HL-60 (cell line): Measurements from ENCODE around the gene AIRE.

Source experiments
- DNase-seq, 2 experiments: peaks; one replicate each; pipeline ENCODE4 v3.0.0-alpha.2; 2010 to 2020; ENCODE audit warnings: low read depth in 1 of 2, low spot score in 1 of 2
- H3K27ac ChIP-seq: fragments of 250-450 bp; sonication (Bioruptor Pico); replicated peaks from 2 replicates; pipeline ENCODE4 v1.5.1; 2020; ENCODE audit warnings: mild to moderate bottlenecking, moderate library complexity
- H3K27me3 ChIP-seq: fragments of 250-450 bp; sonication (Bioruptor Pico); 2 replicates; pipeline ENCODE4 v1.5.1; 2021; ENCODE audit warnings: mild to moderate bottlenecking, moderate library complexity; ENCODE audit not compliant: insufficient read depth, poor library complexity, severe bottlenecking
- H3K4me3 ChIP-seq: replicated peaks from 2 replicates; pipeline ENCODE4 v1.5.1; 2011; ENCODE audit warnings: mild to moderate bottlenecking, control low read depth, low read length; ENCODE audit not compliant: insufficient read depth
- GABPA ChIP-seq: IDR thresholded peaks from 2 replicates; pipeline ENCODE4 v1.6.1; 2012; ENCODE audit warnings: low read depth
- POLR2AphosphoS5 ChIP-seq: IDR thresholded peaks from 2 replicates; pipeline ENCODE4 v1.6.1; 2012; ENCODE audit warnings: low read depth
- SPI1 ChIP-seq: IDR thresholded peaks from 2 replicates; pipeline ENCODE4 v1.6.1; 2012; ENCODE audit warnings: low read depth, mild to moderate bottlenecking, borderline replicate concordance
- TF ChIP-seq, protein P1 (sequence below): IDR thresholded peaks from 2 replicates; pipeline ENCODE4 v1.6.1; 2012; ENCODE audit warnings: low read depth; ENCODE audit not compliant: insufficient replicate concordance
- TF ChIP-seq, protein P2 (sequence below): IDR thresholded peaks from one replicate; pipeline ENCODE4 v1.5.1; 2011; ENCODE audit warnings: low read length, control low read depth, inconsistent platforms; ENCODE audit not compliant: insufficient read depth

The AIRE gene

DNA sequence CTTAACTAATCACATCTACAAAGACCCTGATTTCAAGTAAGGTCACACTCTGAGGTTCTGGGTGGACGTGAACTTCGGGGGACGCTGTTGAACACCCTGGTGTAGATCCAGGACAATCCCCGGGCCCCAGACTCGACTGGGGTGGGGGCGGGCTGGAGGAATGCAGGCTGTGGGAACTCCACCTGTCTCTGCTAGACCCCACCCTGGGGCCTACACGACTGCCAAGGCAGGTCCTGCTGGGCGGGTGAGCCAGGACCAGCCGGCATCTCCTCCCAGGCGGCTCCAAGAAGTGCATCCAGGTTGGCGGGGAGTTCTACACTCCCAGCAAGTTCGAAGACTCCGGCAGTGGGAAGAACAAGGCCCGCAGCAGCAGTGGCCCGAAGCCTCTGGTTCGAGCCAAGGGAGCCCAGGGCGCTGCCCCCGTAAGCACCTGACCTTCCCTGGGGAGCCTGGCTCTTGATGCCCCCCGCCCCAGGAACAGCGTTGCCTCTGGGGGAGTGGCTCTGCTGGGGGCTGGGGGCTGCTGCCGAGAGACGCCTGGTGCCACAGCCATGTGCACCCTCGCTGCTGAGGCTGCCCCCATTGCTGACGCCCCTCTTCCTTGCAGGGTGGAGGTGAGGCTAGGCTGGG is 3.8 kb downstream of the AIRE start:
- TF ChIP-seq GABPA (no peak), SPI1 (no peak), POLR2AphosphoS5 (no peak)
- TF ChIP-seq, protein P1, sequence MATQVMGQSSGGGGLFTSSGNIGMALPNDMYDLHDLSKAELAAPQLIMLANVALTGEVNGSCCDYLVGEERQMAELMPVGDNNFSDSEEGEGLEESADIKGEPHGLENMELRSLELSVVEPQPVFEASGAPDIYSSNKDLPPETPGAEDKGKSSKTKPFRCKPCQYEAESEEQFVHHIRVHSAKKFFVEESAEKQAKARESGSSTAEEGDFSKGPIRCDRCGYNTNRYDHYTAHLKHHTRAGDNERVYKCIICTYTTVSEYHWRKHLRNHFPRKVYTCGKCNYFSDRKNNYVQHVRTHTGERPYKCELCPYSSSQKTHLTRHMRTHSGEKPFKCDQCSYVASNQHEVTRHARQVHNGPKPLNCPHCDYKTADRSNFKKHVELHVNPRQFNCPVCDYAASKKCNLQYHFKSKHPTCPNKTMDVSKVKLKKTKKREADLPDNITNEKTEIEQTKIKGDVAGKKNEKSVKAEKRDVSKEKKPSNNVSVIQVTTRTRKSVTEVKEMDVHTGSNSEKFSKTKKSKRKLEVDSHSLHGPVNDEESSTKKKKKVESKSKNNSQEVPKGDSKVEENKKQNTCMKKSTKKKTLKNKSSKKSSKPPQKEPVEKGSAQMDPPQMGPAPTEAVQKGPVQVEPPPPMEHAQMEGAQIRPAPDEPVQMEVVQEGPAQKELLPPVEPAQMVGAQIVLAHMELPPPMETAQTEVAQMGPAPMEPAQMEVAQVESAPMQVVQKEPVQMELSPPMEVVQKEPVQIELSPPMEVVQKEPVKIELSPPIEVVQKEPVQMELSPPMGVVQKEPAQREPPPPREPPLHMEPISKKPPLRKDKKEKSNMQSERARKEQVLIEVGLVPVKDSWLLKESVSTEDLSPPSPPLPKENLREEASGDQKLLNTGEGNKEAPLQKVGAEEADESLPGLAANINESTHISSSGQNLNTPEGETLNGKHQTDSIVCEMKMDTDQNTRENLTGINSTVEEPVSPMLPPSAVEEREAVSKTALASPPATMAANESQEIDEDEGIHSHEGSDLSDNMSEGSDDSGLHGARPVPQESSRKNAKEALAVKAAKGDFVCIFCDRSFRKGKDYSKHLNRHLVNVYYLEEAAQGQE = no peak
- TF ChIP-seq, protein P2, sequence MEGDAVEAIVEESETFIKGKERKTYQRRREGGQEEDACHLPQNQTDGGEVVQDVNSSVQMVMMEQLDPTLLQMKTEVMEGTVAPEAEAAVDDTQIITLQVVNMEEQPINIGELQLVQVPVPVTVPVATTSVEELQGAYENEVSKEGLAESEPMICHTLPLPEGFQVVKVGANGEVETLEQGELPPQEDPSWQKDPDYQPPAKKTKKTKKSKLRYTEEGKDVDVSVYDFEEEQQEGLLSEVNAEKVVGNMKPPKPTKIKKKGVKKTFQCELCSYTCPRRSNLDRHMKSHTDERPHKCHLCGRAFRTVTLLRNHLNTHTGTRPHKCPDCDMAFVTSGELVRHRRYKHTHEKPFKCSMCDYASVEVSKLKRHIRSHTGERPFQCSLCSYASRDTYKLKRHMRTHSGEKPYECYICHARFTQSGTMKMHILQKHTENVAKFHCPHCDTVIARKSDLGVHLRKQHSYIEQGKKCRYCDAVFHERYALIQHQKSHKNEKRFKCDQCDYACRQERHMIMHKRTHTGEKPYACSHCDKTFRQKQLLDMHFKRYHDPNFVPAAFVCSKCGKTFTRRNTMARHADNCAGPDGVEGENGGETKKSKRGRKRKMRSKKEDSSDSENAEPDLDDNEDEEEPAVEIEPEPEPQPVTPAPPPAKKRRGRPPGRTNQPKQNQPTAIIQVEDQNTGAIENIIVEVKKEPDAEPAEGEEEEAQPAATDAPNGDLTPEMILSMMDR = no peak
- Histone ChIP-seq H3K27ac (no peak overlapping the region), H3K4me3 (no peak overlapping the region), H3K27me3 (no peaks in the 10 kb centered on the region)
- DNase-seq = no peak

DNA sequence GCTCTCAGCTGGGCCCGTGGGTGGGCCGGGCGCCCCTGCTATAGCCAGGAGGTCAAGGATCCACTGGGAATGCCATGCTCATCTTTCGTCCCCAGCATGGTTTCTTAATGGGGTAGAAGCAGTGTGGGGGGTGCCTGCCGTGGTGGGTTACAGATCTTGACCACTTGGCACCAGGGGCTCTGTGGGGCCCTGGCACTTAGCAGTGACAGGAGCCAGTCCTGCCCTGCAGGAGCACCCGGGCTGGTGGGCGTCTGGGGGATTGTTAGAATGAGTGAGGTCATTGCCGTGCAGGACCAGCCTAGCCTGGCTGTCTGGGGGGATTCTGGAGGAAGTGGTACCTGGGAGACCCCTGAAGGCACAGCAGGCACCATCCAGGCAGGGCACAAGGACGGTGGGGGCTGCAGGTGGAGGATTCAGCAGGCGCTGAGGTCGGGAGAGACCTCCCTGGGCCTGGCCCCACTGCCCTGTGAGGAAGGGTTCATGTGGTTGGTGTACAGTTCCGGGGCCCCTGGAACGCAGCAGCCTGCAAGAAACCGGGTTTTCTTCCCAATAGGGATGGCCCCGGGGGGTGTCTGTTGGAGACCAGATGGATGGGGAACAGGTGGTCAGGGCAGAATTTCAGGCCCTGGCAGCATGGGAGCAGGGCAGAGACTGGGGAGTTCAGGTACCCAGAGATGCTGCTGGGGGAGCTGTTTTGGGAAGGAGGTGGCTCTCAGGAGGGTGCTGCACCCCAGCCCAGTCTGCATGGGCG is 4.8 kb downstream of the AIRE start:
- H3K27me3 ChIP-seq = no peaks in the 10 kb centered on the region
- TF ChIP-seq GABPA (no peak), POLR2AphosphoS5 (no peak), SPI1 (no peak)
- TF ChIP-seq, protein P2 = no peak
- TF ChIP-seq, protein P1 = no peak
- no peak overlapping the region for H3K27ac ChIP-seq
- no peak overlapping the region for H3K4me3 ChIP-seq
- no peak for DNase-seq

DNA sequence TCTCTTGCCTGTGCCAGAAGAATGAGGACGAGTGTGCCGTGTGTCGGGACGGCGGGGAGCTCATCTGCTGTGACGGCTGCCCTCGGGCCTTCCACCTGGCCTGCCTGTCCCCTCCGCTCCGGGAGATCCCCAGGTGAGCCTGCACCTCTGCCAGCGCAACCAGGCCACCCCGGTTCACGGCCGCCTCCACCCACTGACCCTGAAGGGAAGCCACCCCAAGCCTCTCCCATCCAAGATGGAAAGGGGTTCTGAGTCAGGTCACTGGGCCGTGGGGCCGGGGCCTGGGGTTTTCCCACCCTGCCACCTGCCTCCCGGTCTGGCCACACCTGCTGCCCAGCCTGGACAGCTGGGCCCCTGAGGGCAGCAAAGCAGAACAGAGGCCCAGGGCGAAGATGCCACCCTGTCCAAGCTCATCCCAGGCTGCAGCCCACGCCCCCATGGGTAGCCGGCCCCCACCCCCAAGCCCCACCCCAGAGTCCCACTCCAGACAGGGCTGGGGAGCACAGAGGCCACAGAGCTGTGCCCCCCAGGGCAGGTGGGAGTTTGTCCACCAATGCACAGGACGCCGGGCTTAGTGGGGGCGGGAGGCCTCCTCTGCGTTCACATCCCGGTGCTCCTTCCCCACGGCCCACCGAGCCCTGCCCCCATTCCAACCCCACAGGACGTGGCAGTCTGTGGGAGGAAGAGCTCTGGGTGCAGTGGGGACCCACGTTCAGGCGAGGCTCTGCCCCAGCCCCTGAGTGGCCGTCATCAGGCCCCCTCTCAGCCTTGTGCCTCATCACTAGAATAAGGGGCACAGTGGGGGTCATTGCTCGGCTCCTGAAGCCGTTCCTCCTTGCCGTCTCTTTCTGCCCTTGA is 5.6 kb downstream of the AIRE start:
- no peak for DNase-seq
- H3K4me3 ChIP-seq = no peak overlapping the region
- no peak overlapping the region for H3K27ac ChIP-seq
- no peaks in the 10 kb centered on the region for H3K27me3 ChIP-seq
- TF ChIP-seq SPI1 (no peak), POLR2AphosphoS5 (no peak), GABPA (no peak)
- TF ChIP-seq, protein P1 = no peak
- TF ChIP-seq, protein P2 = no peak
